G401 (cell line): Measurements from ENCODE around the gene TBC1D10A. TPM values are rescaled to one million over a fixed set of nuclear protein-coding genes. Genes with fewer than 3 reads are reported as not detected.

Experiments used
- DNase-seq: peaks from one replicate; pipeline ENCODE4 v3.0.0-alpha.2; 2015; ENCODE audit warnings: low spot score
- in situ Hi-C: cut with HindIII; loops from 2 replicates; pipeline ENCODE4 v1.10.0; 2016; ENCODE audit warnings: low sequenced_read_pairs, mixed read lengths
- total RNA-seq: library from RNA; depleted of rRNA; stranded (reverse); fragments of >200 nt; shearing (Covaris generic); gene quantifications from 2 replicates; pipeline ENCODE4 v1.2.3, GENCODE V29; 2014; rRNA removed

The TBC1D10A gene
- total RNA-seq, result 12.8 and 31.0 TPM in 2 replicates

GRCh38 chr22:30326706-30327362 is at the start of gene TBC1D10A:
Gene TBC1D10A, minus strand, starts transcription at chr22:30326941. Its CDS starts 60 bp downstream, at chr22:30326881.
- DNase-seq, result peak; percentile 96

GRCh38 chr22:30375312-30375849 is 48.6 kb upstream of the TBC1D10A start:
- DNase-seq, result no peak
- in situ Hi-C loops, result no loop called here

More at GRCh38 chr22:30326706-30327362, at the start of gene TBC1D10A:
- in situ Hi-C loops, result no loop called here

- in situ Hi-C loops, result no loop called here
- DNase-seq, result peak; percentile 58
Observed at GRCh38 chr22:30373331-30374325, 46.9 kb upstream of the TBC1D10A start.

- in situ Hi-C loops, result no loop called here
- no peak for DNase-seq
Observed at GRCh38 chr22:30372915-30373314, 46.2 kb upstream of the TBC1D10A start.

- in situ Hi-C loops, result no loop called here
- no peak for DNase-seq
Observed at GRCh38 chr22:30371981-30372380, 45.2 kb upstream of the TBC1D10A start.

GRCh38 chr22:30371321-30371720 is 44.6 kb upstream of the TBC1D10A start:
- no peak for DNase-seq
- in situ Hi-C loops, result no loop called here

- DNase-seq, result no peak
- in situ Hi-C loops, result no loop called here
Observed at GRCh38 chr22:30370641-30371230, 44.0 kb upstream of the TBC1D10A start.

GRCh38 chr22:30368420-30368819 is 41.7 kb upstream of the TBC1D10A start:
- DNase-seq, result no peak
- in situ Hi-C loops, result no loop called here

- in situ Hi-C loops, result no loop called here
- no peak for DNase-seq
Observed at GRCh38 chr22:30365891-30366290, 39.1 kb upstream of the TBC1D10A start.

GRCh38 chr22:30362651-30363281 is 36.0 kb upstream of the TBC1D10A start:
- DNase-seq, result no peak
- in situ Hi-C loops, result no loop called here

- in situ Hi-C loops, result no loop called here
- no peak for DNase-seq
Observed at GRCh38 chr22:30361916-30362650, 35.3 kb upstream of the TBC1D10A start.

- DNase-seq, result no peak
- in situ Hi-C loops, result no loop called here
Observed at GRCh38 chr22:30358541-30358940, 31.8 kb upstream of the TBC1D10A start.

- in situ Hi-C loops, result no loop called here
- no peak for DNase-seq
Observed at GRCh38 chr22:30357650-30358215, 31.0 kb upstream of the TBC1D10A start.

GRCh38 chr22:30357236-30357570 is 30.5 kb upstream of the TBC1D10A start:
- in situ Hi-C loops, result no loop called here
- no peak for DNase-seq

- DNase-seq, result peak; percentile 92
- in situ Hi-C loops, result no loop called here
Observed at GRCh38 chr22:30356449-30357235, 29.9 kb upstream of the TBC1D10A start, which contains the start of the genes CCDC157 and SF3A1. Gene CCDC157, plus strand, starts transcription at chr22:30357007. Its CDS starts 8,994 bp downstream, at chr22:30366001. Gene SF3A1, minus strand, starts transcription at chr22:30356894. Its CDS starts 102 bp downstream, at chr22:30356792.

GRCh38 chr22:30354644-30355043 is 27.9 kb upstream of the TBC1D10A start:
- in situ Hi-C loops, result no loop called here
- DNase-seq, result no peak

- in situ Hi-C loops, result no loop called here
- no peak for DNase-seq
Observed at GRCh38 chr22:30351226-30351625, 24.5 kb upstream of the TBC1D10A start.
